Neural progenitor cell (in vitro differentiated cells): ENCODE measurements around the gene HSP90AB1. TPM values are rescaled to one million over a fixed set of nuclear protein-coding genes. Genes with fewer than 3 reads are reported as not detected.

Source experiments
- DNase-seq: peaks from one replicate; pipeline ENCODE4 v3.0.0-alpha.2; 2016; ENCODE audit warnings: low spot score
- H2AFZ ChIP-seq: fragments of 200-600 bp; sonication (generic); replicated peaks from 2 replicates; pipeline ENCODE4 v1.6.1; 2016; ENCODE audit warnings: antibody characterized with exemption
- H3F3A ChIP-seq: fragments of 200-600 bp; sonication (generic); 2 replicates; pipeline ENCODE4 v1.6.1; 2016; ENCODE audit warnings: antibody characterized with exemption, low read depth
- H3K27ac ChIP-seq: fragments of 200-600 bp; sonication (generic); 2 replicates; pipeline ENCODE4 v1.5.1; 2016; ENCODE audit warnings: mild to moderate bottlenecking
- H3K27me3 ChIP-seq: fragments of 200-600 bp; sonication (generic); 2 replicates; pipeline ENCODE4 v1.6.1; 2016; ENCODE audit warnings: mild to moderate bottlenecking, moderate library complexity
- H3K36me3 ChIP-seq: fragments of 200-600 bp; sonication (generic); 2 replicates; pipeline ENCODE4 v1.5.1; 2016
- H3K4me1 ChIP-seq: fragments of 200-600 bp; sonication (generic); 2 replicates; pipeline ENCODE4 v1.6.1; 2016; ENCODE audit warnings: mixed run types
- H3K4me2 ChIP-seq: fragments of 200-600 bp; sonication (generic); 2 replicates; pipeline ENCODE4 v1.6.1; 2016
- H3K4me3 ChIP-seq: fragments of 200-600 bp; sonication (generic); 2 replicates; pipeline ENCODE4 v1.5.1; 2016
- H3K79me2 ChIP-seq: fragments of 200-600 bp; sonication (generic); 2 replicates; pipeline ENCODE4 v1.6.1; 2016; ENCODE audit warnings: low read depth
- H3K9ac ChIP-seq: fragments of 200-600 bp; sonication (generic); 2 replicates; pipeline ENCODE4 v1.6.1; 2016
- H3K9me3 ChIP-seq: fragments of 200-600 bp; sonication (generic); 2 replicates; pipeline ENCODE4 v1.5.1; 2016; ENCODE audit warnings: low read depth
- H4K20me1 ChIP-seq: fragments of 200-600 bp; sonication (generic); 2 replicates; pipeline ENCODE4 v1.6.1; 2016; ENCODE audit warnings: low read depth
- H3K27ac Mint-ChIP-seq: 3 replicates; pipeline ENCODE4 v1.8.0; 2021; ENCODE audit warnings: mixed read lengths
- H3K27me3 Mint-ChIP-seq: 2 replicates; pipeline ENCODE4 v1.8.0; 2022; ENCODE audit warnings: low read depth, mild to moderate bottlenecking, inconsistent platforms, moderate library complexity, mixed read lengths; ENCODE audit not compliant: insufficient read depth
- H3K36me3 Mint-ChIP-seq: 3 replicates; pipeline ENCODE4 v1.8.0; 2021; ENCODE audit warnings: mixed read lengths
- H3K4me1 Mint-ChIP-seq: 3 replicates; pipeline ENCODE4 v1.8.0; 2021; ENCODE audit warnings: mixed read lengths
- H3K4me3 Mint-ChIP-seq: 3 replicates; pipeline ENCODE4 v1.8.0; 2021; ENCODE audit warnings: mild to moderate bottlenecking, moderate library complexity, mixed read lengths
- H3K9me3 Mint-ChIP-seq: 3 replicates; pipeline ENCODE4 v1.8.0; 2020; ENCODE audit warnings: mixed read lengths
- CTCF ChIP-seq: fragments of 200-600 bp; sonication (generic); IDR thresholded peaks from 2 replicates; pipeline ENCODE4 v1.5.1; 2017; ENCODE audit warnings: antibody characterized with exemption, mild to moderate bottlenecking
- EZH2 ChIP-seq: fragments of 200-600 bp; sonication (generic); IDR thresholded peaks from 2 replicates; pipeline ENCODE4 v1.6.1; 2017; ENCODE audit warnings: antibody characterized with exemption, mild to moderate bottlenecking, moderate library complexity
- EZH2phosphoT487 ChIP-seq: fragments of 200-600 bp; sonication (generic); IDR thresholded peaks from 2 replicates; pipeline ENCODE4 v1.6.1; 2017; ENCODE audit warnings: antibody characterized with exemption
- total RNA-seq: library from RNA; depleted of rRNA; stranded (reverse); fragments of >200 nt; gene quantifications from 2 replicates; pipeline ENCODE4 v1.2.3, GENCODE V29; 2015; ENCODE audit warnings: low replicate concordance

HSP90AB1 gene
- total RNA-seq, 1 donor from 2014 or later: 2,068 TPM

GRCh38 chr6:44269178-44269920, 22.4 kb downstream of the HSP90AB1 start:
- Histone ChIP-seq H3K9ac (no peak overlapping the region), H3K27ac (no peak overlapping the region), H3K4me2 (peak overlapping the region; percentile 91), H3K4me3 (no peak overlapping the region), H2AFZ (no peak overlapping the region), H3F3A (peaks cover 28% of the 10 kb centered on the region), H3K9me3 (no peaks in the 10 kb centered on the region), H4K20me1 (peaks cover 3% of the 10 kb centered on the region), H3K27me3 (peaks cover 20% of the 10 kb centered on the region), H3K4me1 (peaks cover 34% of the 10 kb centered on the region), H3K79me2 (peaks cover 6% of the 10 kb centered on the region), H3K36me3 (no peaks in the 10 kb centered on the region)
- Mint-ChIP-seq H3K9me3 (no peaks in the 10 kb centered on the region), H3K4me3 (peak overlapping the region; percentile 89), H3K27ac (peak overlapping the region; percentile 67), H3K36me3 (peaks cover 2% of the 10 kb centered on the region), H3K27me3 (peaks cover 6% of the 10 kb centered on the region), H3K4me1 (peaks cover 55% of the 10 kb centered on the region)
- TF ChIP-seq CTCF (no peak), EZH2 (no peak), EZH2phosphoT487 (no peak)
- no peak for DNase-seq

- peak within 1 kb of the TSS; percentile 64 for H3K4me3 ChIP-seq
- peaks cover 24% of the 10 kb centered on the region for H3K27me3 ChIP-seq
- no peaks in the 10 kb centered on the region for H3K36me3 ChIP-seq
- no peak within 1 kb of the TSS for H3K27ac ChIP-seq
- H3K4me1 Mint-ChIP-seq: peaks cover 53% of the 10 kb centered on the region
- TF ChIP-seq EZH2: no peak
- TF ChIP-seq EZH2phosphoT487: no peak
- no peak for TF ChIP-seq CTCF
- H3K4me1 ChIP-seq: peaks cover 30% of the 10 kb centered on the region
- no peaks in the 10 kb centered on the region for H3K9me3 ChIP-seq
- no peaks in the 10 kb centered on the region for H3K9me3 Mint-ChIP-seq
- peak; percentile 53 for DNase-seq
- peak within 1 kb of the TSS; percentile 25 for H3K27ac Mint-ChIP-seq
- no peak within 1 kb of the TSS for H3K9ac ChIP-seq
- H3K4me2 ChIP-seq: peak within 1 kb of the TSS; percentile 91
- H3K36me3 Mint-ChIP-seq: peaks cover 5% of the 10 kb centered on the region
- no peaks in the 10 kb centered on the region for H4K20me1 ChIP-seq
- H3K27me3 Mint-ChIP-seq: peaks cover 11% of the 10 kb centered on the region
- H3K79me2 ChIP-seq: no peaks in the 10 kb centered on the region
- peak within 1 kb of the TSS; percentile 89 for H3K4me3 Mint-ChIP-seq
- H2AFZ ChIP-seq: no peak within 1 kb of the TSS
- H3F3A ChIP-seq: peaks cover 28% of the 10 kb centered on the region
Measured at GRCh38 chr6:44269921-44270525, 23.1 kb downstream of the HSP90AB1 start, which contains the start of gene TMEM151B. Gene TMEM151B, plus strand, starts transcription at chr6:44270450. Its CDS starts 293 bp downstream, at chr6:44270743.

GRCh38 chr6:44270526-44271405, 23.9 kb downstream of the HSP90AB1 start:
- Mint-ChIP-seq H3K27me3 (peaks cover 11% of the 10 kb centered on the region), H3K4me1 (peaks cover 51% of the 10 kb centered on the region), H3K27ac (no peak overlapping the region), H3K36me3 (peaks cover 5% of the 10 kb centered on the region), H3K9me3 (no peaks in the 10 kb centered on the region), H3K4me3 (peak overlapping the region; percentile 89)
- peak overlapping the region; percentile 64 for H3K4me3 ChIP-seq
- H4K20me1 ChIP-seq: no peaks in the 10 kb centered on the region
- H3K4me1 ChIP-seq: peaks cover 30% of the 10 kb centered on the region
- H3K9me3 ChIP-seq: no peaks in the 10 kb centered on the region
- no peaks in the 10 kb centered on the region for H3K36me3 ChIP-seq
- TF ChIP-seq CTCF (peak; percentile 12), EZH2phosphoT487 (no peak), EZH2 (no peak)
- no peak overlapping the region for H3K27ac ChIP-seq
- no peak overlapping the region for H3K9ac ChIP-seq
- DNase-seq: peak; percentile 90
- H3K79me2 ChIP-seq: no peaks in the 10 kb centered on the region
- H3F3A ChIP-seq: peaks cover 28% of the 10 kb centered on the region
- H3K4me2 ChIP-seq: peak overlapping the region; percentile 91
- H2AFZ ChIP-seq: no peak overlapping the region
- H3K27me3 ChIP-seq: peaks cover 31% of the 10 kb centered on the region
